GM19328 (cell line): ENCODE results near the gene LTBP4.

Source experiments
- ATAC-seq: cut with Tn5 transposase; IDR thresholded peaks from one replicate; pipeline ENCODE4 v1.9.1; 2021; ENCODE audit warnings: mild to moderate bottlenecking, moderate library complexity; ENCODE audit not compliant: unreplicated experiment

The LTBP4 gene

GRCh38 chr19:40609561-40610395, 8.6 kb downstream of the LTBP4 start:
- ATAC-seq, result no peak

GRCh38 chr19:40610396-40611064, 9.4 kb downstream of the LTBP4 start:
- ATAC-seq, result no peak

GRCh38 chr19:40611096-40611495, 9.9 kb downstream of the LTBP4 start:
- ATAC-seq, result no peak

DNA sequence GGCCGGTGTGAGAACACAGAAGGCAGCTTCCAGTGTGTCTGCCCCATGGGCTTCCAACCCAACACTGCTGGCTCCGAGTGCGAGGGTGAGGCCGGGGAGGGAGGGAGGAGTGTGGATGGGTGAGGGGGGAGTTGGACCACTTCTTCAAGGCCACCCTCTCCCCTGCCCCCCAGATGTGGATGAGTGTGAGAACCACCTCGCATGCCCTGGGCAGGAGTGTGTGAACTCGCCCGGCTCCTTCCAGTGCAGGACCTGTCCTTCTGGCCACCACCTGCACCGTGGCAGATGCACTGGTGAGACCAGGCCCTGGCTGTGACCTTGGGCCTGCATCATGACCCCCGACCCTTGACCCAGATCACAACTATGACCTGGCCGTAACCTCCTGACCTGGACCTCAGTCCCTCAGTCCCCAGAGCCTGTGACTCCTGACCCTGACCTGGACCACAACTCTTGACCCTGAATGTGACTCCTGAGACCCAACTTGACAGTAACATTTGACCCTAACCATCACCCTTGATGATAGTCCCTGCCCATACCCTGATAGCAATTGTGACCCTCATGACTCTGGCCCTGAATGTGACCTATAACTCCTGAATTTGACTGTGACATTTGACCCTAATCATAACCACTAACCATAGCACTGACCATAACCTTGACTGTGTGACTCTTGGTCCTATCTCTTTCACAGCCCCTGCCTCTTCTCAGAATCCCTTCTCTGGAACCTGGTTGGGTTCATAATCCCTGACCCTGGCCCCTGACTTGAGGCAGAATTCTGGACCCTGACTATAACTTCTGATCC, 10.9 kb downstream of the LTBP4 start:
- no peak for ATAC-seq

- no peak for ATAC-seq
Observed at GRCh38 chr19:40612831-40613689, 11.9 kb downstream of the LTBP4 start.

GRCh38 chr19:40613690-40614621, 12.8 kb downstream of the LTBP4 start:
- no peak for ATAC-seq

DNA sequence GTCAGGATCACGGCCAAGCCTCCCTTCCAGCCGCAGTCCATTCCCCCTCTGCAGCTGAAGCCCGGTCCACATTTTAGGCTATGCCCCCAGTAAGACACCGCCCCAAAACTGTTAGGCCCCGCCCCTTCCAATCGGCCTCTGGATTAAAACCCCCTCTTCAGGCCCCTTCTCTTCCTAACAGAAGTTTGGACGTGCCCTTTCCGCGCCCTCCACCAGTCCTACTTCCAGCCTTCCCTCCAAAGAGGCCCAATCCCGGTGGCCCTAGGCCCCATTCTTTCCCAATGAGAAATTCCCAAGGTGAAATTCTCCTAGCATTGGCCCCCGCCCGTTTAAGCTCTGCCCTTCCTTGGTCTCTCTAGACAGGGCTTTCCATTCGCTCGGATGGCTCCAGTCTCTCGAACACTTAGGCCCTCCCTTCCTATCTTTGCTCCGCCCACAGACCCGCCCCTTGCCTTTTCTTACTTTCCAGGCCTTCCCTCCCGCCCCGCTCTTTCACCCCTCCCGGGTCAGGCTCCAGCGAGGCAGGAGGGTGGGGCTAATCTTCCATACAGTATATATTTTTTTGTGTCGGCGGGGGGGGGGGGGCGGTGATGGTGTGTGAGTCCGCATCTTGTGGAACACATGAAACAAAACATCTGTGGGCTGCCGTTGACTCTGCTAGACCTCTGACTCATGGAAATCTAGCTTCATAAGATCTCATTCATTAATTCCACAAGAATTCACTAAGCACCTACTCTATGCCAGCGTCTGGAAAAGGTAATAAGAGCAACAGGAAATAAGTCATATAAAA, 13.6 kb downstream of the LTBP4 start:
- no peak for ATAC-seq

DNA sequence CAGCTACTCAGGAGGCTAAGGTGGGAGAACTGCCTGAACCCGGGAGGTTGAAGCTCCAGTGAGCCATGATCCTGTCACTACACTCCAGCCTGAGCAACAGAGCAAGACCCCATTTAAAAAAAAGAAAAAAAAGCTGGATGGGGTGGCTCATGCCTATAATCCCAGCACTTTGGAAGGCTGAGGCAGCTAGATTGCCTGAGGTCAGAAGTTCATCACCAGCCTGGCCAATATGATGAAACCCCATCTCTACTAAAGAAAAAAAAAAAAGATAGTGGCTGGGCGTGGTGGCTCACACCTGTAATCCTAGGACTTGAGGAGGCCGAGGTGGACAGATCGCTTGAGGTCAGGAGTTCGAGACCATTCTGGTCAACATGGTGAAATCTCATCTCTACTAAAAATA, 15.0 kb downstream of the LTBP4 start:
- ATAC-seq, result no peak

DNA sequence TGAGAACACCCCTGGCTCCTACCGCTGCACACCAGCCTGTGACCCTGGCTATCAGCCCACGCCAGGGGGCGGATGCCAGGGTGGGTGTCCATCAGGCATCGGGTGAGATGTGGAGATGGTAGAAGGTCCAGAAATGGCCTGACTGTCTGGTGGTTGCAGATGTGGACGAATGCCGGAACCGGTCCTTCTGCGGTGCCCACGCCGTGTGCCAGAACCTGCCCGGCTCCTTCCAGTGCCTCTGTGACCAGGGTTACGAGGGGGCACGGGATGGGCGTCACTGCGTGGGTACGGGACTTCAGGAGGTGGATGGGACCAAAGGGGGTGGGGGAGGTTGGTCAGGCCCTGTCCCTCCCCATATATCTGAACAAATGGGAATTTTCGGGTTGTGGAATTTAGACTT, 15.8 kb downstream of the LTBP4 start:
- no peak for ATAC-seq

DNA sequence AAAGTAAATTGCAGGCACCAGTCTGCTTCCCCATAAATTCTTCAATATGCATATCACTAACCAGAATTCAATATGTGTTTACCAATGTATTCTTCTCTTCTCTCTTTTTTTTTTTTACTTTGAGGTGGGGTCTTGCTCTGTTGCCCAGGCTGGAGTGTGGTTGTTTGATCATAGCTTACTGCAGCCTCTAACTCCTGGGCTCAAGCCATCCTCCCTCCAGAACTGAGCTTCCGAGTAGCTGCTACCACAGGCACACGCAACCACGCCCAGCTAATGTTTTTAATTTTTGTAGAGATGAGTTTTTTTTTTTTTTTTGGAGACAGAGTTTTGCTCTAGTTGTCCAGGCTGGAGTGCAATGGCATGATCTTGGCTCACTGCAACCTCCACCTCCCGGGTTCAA, 16.8 kb downstream of the LTBP4 start:
- no peak for ATAC-seq

DNA sequence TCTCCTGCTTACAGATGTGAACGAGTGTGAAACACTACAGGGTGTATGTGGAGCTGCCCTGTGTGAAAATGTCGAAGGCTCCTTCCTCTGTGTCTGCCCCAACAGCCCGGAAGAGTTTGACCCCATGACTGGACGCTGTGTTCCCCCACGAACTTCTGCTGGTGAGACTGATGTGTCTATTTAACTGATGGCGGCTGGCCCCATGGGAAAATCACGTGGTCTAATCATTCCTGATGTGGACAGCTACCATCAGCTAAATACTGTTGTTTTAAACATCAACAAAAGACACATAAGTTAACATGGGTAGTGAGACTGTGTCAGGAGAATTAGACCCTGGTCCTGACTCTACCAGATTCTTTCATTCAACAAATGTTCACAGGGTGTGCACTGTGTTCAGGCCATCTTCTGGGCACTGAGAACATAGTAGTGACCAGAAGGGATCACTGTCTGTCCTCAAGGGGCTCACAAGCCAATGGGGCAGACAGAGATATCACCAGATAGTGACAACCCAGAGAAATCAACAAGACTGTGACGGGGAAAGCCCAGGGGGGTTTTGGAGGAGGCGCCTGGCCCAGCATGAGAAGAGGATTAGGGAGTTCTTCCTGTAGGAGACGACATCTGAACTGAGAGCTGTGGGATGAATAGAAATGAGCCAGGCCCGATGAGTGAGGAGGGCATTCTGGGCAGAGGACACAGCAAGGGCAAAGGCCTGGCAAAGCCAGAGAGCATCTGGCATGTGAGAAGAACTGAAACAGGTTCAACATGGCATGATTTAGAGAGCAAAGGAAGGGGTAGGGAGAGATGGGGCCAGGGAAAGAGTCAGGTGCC, 18.4 kb downstream of the LTBP4 start:
- no peak for ATAC-seq

DNA sequence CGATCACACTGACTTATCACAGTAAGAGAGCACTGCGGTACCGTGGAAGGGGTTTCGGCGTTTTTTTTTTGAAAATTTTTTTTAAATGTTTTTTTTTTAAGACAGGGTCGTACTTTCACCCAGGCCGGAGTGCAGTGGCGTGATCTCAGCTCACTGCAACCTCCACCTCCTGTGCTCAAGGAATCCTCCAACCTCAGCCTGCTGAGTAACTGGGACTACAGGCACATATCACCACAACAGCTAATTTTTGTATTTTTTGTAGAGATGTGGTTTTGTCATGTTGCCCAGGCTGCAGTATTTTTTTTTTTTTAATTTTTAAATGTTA, 19.0 kb downstream of the LTBP4 start:
- ATAC-seq, result no peak

DNA sequence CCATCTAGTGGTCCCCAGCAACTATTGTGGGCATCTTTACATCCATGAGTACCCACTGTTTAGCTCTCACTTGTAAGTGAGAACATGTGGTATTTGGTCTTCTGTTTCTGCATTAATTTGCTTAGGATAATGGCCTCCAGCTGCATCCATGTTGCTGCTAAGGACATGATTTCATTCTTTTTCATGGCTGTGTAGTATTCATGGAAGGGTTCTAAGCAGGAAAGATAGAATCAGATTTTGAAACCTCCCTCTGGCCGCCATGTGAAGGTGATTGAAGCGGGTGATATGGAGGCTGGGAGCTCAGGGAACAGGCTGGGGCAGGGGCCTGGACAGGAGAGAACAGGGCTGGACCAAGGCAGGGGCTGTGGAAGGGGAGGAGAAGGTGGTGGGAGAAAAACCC, 20.1 kb downstream of the LTBP4 start:
- no peak for ATAC-seq

DNA sequence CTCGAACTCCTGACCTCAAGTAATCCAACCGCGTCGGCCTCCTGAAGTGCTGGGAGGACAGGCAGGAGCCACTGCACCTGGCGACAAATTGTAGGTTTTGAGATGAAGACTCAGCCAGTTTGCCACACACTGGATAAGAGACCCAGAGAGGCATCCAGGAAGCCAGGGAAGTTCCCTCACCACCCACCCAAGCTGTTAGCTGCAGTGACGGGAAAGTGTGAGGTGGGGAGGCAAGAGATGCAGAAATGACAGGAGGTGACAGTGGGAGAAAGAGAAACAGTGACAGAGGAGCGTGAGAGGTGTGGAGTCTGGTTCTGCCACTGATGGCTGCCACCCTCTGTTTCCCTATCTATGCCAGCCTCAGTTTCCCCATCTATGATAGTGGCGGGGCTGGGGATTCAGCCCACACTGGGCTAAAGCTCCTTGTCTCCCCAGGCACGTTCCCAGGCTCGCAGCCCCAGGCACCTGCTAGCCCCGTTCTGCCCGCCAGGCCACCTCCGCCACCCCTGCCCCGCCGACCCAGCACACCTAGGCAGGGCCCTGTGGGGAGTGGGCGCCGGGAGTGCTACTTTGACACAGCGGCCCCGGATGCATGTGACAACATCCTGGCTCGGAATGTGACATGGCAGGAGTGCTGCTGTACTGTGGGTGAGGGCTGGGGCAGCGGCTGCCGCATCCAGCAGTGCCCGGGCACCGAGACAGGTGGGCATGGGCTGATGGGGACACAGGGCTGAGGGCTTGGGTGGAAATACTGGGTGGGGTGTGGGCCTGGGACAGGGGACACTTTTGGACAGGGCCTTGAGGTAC, 21.0 kb downstream of the LTBP4 start:
- ATAC-seq, result no peak

GRCh38 chr19:40622773-40623075, 21.6 kb downstream of the LTBP4 start:
- no peak for ATAC-seq

GRCh38 chr19:40623403-40624251, 22.5 kb downstream of the LTBP4 start:
- ATAC-seq, result no peak
